Uterine smooth muscle cell (primary cell): ENCODE results near the gene CPA2. TPM values are rescaled to one million over a fixed set of nuclear protein-coding genes. Genes with fewer than 3 reads are reported as not detected.

Experiments
- total RNA-seq: library from RNA; depleted of rRNA; stranded (reverse); fragments of >200 nt; gene quantifications from 2 replicates; pipeline ENCODE4 v1.2.3, GENCODE V29; 2014

The CPA2 gene
- total RNA-seq, result not detected in 2 replicates

DNA sequence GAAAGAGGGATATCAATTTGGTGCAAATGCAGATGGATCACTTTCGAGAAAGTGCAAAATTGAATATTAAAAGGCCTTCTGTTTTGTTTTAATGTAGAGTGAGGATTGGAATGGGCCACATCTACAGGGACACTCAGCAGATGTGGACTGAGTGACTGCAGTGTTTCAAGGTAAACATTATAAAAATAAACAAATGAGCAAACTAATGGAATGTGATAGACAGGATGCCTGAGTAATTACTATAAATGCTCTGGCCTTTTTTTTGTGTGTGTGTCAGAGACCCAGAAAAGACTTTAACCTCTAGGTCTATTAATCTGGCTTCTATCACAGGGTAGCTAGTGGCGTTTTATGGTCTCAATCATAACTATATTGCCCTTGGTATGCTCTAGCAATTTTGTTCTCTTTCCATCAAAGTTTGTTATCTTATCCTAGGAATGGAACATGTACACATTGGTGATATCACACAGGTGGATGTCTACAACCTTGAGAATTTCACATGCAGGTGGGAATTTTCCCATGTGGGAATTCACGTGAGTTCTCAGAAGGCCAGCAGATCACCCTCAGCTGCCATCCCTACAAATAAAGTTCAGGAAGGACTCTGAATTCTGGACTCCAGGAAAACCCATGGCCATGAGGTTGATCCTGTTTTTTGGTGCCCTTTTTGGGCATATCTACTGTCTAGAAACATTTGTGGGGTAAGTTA is at the start of gene CPA2:
Gene CPA2 (plus strand): TSS at position 606 of the 703 bp plus-strand sequence. CDS start 19 bp downstream, at position 625.

DNA sequence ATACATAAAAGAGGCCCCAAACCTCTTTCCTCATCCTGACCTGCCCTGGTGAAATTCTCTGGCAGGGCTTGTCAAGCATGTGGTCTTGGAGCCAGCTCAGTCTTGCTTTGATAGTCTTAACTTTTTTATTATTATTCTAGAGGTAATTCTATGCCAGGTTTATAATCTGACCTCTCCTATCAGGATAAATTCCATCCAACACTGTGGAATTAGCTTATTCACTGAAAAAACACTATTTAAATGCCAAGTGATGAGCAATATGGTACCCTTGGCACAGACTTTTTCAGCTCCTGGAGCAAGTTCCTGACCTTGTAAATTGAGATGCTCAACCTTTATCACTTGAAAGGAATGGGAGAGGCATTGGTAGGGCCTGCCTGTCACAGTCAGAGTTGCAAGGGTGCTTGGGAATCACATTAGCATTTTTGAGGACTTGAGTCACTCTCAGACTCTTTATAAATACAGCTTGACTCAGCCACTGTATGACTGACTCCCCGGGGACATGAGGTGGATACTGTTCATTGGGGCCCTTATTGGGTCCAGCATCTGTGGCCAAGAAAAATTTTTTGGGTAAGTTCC is 26.1 kb downstream of the CPA2 start, which contains the start of gene CPA4:
Gene CPA4 (plus strand): TSS at position 480 of the 576 bp plus-strand sequence. CDS start 20 bp downstream, at position 500.

Other genes starting within 250 kb of the CPA2 start
- 18.4 and 19.8 TPM in 2 replicates for gene ZC3HC1, start 215.5 kb upstream of the CPA2 start, total RNA-seq
- gene KLHDC10, start 196.3 kb upstream of the CPA2 start, total RNA-seq, result 26.0 and 26.2 TPM in 2 replicates
- gene TMEM209, start 61.5 kb upstream of the CPA2 start, total RNA-seq, result 10.0 and 13.5 TPM in 2 replicates
- not detected in 2 replicates for gene SSMEM1, start 59.0 kb upstream of the CPA2 start, total RNA-seq
- 0.77 and 8.2 TPM in 2 replicates for gene CPA4, start 26.3 kb downstream of the CPA2 start, total RNA-seq
- gene CPA5, start 78.0 kb downstream of the CPA2 start, total RNA-seq, result not detected in 2 replicates
- gene CPA1, start 113.6 kb downstream of the CPA2 start, total RNA-seq, result not detected in 2 replicates
- gene CEP41, start 174.2 kb downstream of the CPA2 start, total RNA-seq, result 10.2 and 17.2 TPM in 2 replicates
- 5.5 and 14.2 TPM in 2 replicates for gene MEST, start 225.2 kb downstream of the CPA2 start, total RNA-seq